ENCODE data around the gene TMEM86B. TPM values are rescaled to one million over a fixed set of nuclear protein-coding genes. Genes with fewer than 3 reads are reported as not detected.

Gene TMEM86B, protein sequence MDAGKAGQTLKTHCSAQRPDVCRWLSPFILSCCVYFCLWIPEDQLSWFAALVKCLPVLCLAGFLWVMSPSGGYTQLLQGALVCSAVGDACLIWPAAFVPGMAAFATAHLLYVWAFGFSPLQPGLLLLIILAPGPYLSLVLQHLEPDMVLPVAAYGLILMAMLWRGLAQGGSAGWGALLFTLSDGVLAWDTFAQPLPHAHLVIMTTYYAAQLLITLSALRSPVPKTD
- 18.0 and 21.2 TPM in 2 replicates for total RNA-seq (2022)
- percentile 58 among the genes with signal in this experiment for Bru-seq, nascent RNA
- percentile 81 among the genes with signal in this experiment for BruChase-seq, experiment 1, labeled RNA remaining after a 2-hour chase
- percentile 87 among the genes with signal in this experiment for BruChase-seq, experiment 2, labeled RNA remaining after a 6-hour chase
- long read RNA-seq, transcript TMEM86B-203 (2 exons, 1,508 nt): minor isoform, 27 of 64 reads
- long read RNA-seq, transcript TMEM86B-201 (3 exons, 1,637 nt): major isoform, 37 of 64 reads
- long read RNA-seq, partial matches to known transcripts: 0 of 64 reads
- long read RNA-seq, other reads (novel, unspliced or antisense): 0 of 64 reads

DNA sequence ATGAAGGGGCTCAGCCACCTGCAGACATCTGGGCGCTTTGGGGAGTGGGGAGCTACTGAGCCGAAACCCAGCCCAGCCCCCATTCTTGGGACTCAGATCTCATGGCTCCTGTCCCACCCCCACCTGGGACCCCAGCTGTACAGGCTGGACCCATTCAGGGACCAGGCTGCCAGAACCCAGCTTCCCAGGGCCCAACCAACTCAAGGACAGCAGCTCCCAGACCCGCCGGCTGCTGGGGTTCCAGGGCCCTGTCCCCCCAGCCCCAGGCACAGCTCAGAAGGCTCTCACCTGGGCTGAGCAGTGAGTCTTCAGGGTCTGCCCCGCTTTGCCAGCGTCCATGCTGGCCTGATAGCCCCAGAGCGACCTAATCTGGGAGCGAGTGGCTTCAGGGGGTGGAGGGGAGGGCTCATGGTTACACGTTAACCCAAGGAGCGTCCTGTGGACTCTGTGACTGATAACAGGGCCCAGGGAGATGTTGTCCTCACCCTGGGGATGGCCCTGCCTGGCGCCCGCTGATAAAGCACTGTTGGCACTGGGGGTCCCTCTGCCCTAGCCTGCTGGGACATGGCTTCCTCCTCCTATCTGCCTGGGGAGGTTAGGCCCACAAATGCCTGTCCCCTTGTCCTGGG, at the start of gene TMEM86B:
Gene TMEM86B (minus strand): TSS at position 361 of the 629 bp plus-strand sequence. CDS start 22 bp downstream, at position 339.
- no peaks in the 10 kb centered on the region for H3K27me3 Mint-ChIP-seq (ENCODE audit: insufficient read depth, unreplicated experiment)
- peak within 1 kb of the TSS; percentile 60 for H3K4me3 Mint-ChIP-seq (ENCODE audit: unreplicated experiment)
- H3K27ac Mint-ChIP-seq (ENCODE audit: unreplicated experiment): peak within 1 kb of the TSS; percentile 98
- peaks cover 4% of the 10 kb centered on the region for H3K36me3 ChIP-seq (ENCODE audit: control insufficient read depth, insufficient read depth, low read length)
- CTCF ChIA-PET: no interaction called here
- peak within 1 kb of the TSS; percentile 42 for H3K4me3 ChIP-seq (ENCODE audit: low read depth, low read length)
- H3K4me1 Mint-ChIP-seq (ENCODE audit: low read depth, unreplicated experiment): peaks cover 35% of the 10 kb centered on the region
- H3K9me3 Mint-ChIP-seq (ENCODE audit: unreplicated experiment): no peaks in the 10 kb centered on the region
- no peaks in the 10 kb centered on the region for H3K27me3 ChIP-seq (replicated peaks; ENCODE audit: control insufficient read depth, insufficient read depth, low read length)
- peaks cover 71% of the 10 kb centered on the region for H3K36me3 Mint-ChIP-seq (ENCODE audit: insufficient read depth, unreplicated experiment)
- intact Hi-C loops (cut with micrococcal nuclease; ENCODE audit: unreplicated experiment): loop anchor here (1.0 kb wide), 2 partner anchors 16 to 31 kb away; partner anchors contain the start of gene PPP6R1
- no TSS peak for BruUV-seq (replicated peaks)
- TF ChIP-seq, protein P1, sequence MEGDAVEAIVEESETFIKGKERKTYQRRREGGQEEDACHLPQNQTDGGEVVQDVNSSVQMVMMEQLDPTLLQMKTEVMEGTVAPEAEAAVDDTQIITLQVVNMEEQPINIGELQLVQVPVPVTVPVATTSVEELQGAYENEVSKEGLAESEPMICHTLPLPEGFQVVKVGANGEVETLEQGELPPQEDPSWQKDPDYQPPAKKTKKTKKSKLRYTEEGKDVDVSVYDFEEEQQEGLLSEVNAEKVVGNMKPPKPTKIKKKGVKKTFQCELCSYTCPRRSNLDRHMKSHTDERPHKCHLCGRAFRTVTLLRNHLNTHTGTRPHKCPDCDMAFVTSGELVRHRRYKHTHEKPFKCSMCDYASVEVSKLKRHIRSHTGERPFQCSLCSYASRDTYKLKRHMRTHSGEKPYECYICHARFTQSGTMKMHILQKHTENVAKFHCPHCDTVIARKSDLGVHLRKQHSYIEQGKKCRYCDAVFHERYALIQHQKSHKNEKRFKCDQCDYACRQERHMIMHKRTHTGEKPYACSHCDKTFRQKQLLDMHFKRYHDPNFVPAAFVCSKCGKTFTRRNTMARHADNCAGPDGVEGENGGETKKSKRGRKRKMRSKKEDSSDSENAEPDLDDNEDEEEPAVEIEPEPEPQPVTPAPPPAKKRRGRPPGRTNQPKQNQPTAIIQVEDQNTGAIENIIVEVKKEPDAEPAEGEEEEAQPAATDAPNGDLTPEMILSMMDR (IDR thresholded peaks at IDR 0.05; ENCODE audit: insufficient read depth in 1 of 2, low read depth in 1 of 2, low read length in 1 of 2, severe bottlenecking in 1 of 2, unreplicated experiment in 1 of 2): no peak
- peaks cover 32% of the 10 kb centered on the region for H3K4me1 ChIP-seq
- peak; percentile 85 to 92 for DNase-seq
- no peaks in the 10 kb centered on the region for H3K9me3 ChIP-seq
- POLR2A ChIA-PET: interaction anchor here (0.6 kb wide), 1 partner anchor 87 kb away, joined by 8 read pairs; no protein-coding TSS in a partner anchor

GRCh38 chr19:55277494-55277893, 48.9 kb upstream of the TMEM86B start:
- H3K9me3 Mint-ChIP-seq (ENCODE audit: unreplicated experiment): no peaks in the 10 kb centered on the region
- no TSS peak for BruUV-seq (replicated peaks)
- H3K4me1 Mint-ChIP-seq (ENCODE audit: low read depth, unreplicated experiment): peaks cover 19% of the 10 kb centered on the region
- intact Hi-C loops (cut with micrococcal nuclease; ENCODE audit: unreplicated experiment): no loop called here
- Histone ChIP-seq H3K4me3 (ENCODE audit: low read depth, low read length) (no peak overlapping the region), H3K9me3 (no peaks in the 10 kb centered on the region), H3K36me3 (ENCODE audit: control insufficient read depth, insufficient read depth, low read length) (no peaks in the 10 kb centered on the region; the same call in 1 of the 2 replicates), H3K4me1 (peaks cover 14% of the 10 kb centered on the region), H3K27me3 (replicated peaks; ENCODE audit: control insufficient read depth, insufficient read depth, low read length) (no peaks in the 10 kb centered on the region)
- TF ChIP-seq, protein P1 (IDR thresholded peaks at IDR 0.05; ENCODE audit: insufficient read depth in 1 of 2, low read depth in 1 of 2, low read length in 1 of 2, severe bottlenecking in 1 of 2, unreplicated experiment in 1 of 2): no peak
- no peak overlapping the region for H3K27ac Mint-ChIP-seq (ENCODE audit: unreplicated experiment)
- no peak for DNase-seq
- CTCF ChIA-PET: no interaction called here
- peak overlapping the region; percentile 19 for H3K4me3 Mint-ChIP-seq (ENCODE audit: unreplicated experiment)
- POLR2A ChIA-PET: no interaction called here
- H3K36me3 Mint-ChIP-seq (ENCODE audit: insufficient read depth, unreplicated experiment): peaks cover 25% of the 10 kb centered on the region
- H3K27me3 Mint-ChIP-seq (ENCODE audit: insufficient read depth, unreplicated experiment): no peaks in the 10 kb centered on the region

GRCh38 chr19:55276720-55277430, 48.3 kb upstream of the TMEM86B start:
- peaks cover 14% of the 10 kb centered on the region for H3K4me1 ChIP-seq
- CTCF ChIA-PET: no interaction called here
- Mint-ChIP-seq H3K27me3 (ENCODE audit: insufficient read depth, unreplicated experiment) (no peaks in the 10 kb centered on the region), H3K4me3 (ENCODE audit: unreplicated experiment) (no peak overlapping the region), H3K4me1 (ENCODE audit: low read depth, unreplicated experiment) (peaks cover 19% of the 10 kb centered on the region), H3K36me3 (ENCODE audit: insufficient read depth, unreplicated experiment) (peaks cover 29% of the 10 kb centered on the region), H3K27ac (ENCODE audit: unreplicated experiment) (no peak overlapping the region), H3K9me3 (ENCODE audit: unreplicated experiment) (no peaks in the 10 kb centered on the region)
- H3K9me3 ChIP-seq: no peaks in the 10 kb centered on the region
- POLR2A ChIA-PET: no interaction called here
- no peak overlapping the region for H3K4me3 ChIP-seq (ENCODE audit: low read depth, low read length)
- no peaks in the 10 kb centered on the region; the same call in 1 of the 2 replicates for H3K36me3 ChIP-seq (ENCODE audit: control insufficient read depth, insufficient read depth, low read length)
- DNase-seq: no peak
- intact Hi-C loops (cut with micrococcal nuclease; ENCODE audit: unreplicated experiment): no loop called here
- H3K27me3 ChIP-seq (replicated peaks; ENCODE audit: control insufficient read depth, insufficient read depth, low read length): no peaks in the 10 kb centered on the region
- BruUV-seq (replicated peaks): no TSS peak
- TF ChIP-seq, protein P1 (IDR thresholded peaks at IDR 0.05; ENCODE audit: insufficient read depth in 1 of 2, low read depth in 1 of 2, low read length in 1 of 2, severe bottlenecking in 1 of 2, unreplicated experiment in 1 of 2): no peak

Measured in Caco-2 (cell line).